ENCODE measurements around the gene DACT3. TPM values are rescaled to one million over a fixed set of nuclear protein-coding genes. Genes with fewer than 3 reads are reported as not detected.

DACT3 gene
- total RNA-seq, 1 experiment from 2014 or later, result 1.9 TPM

DNA sequence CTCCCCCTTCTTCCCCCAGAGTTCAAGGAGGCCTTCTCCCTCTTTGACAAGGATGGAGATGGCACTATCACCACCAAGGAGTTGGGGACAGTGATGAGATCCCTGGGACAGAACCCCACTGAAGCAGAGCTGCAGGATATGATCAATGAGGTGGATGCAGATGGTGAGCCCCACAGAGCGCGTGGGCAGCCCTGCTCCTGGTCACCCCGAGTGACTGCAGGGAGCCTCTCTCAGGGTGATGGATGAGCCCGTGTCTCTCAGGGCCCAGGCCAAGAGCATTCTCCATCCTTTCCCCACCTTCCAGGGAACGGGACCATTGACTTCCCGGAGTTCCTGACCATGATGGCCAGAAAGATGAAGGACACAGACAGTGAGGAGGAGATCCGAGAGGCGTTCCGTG is 52.8 kb downstream of the DACT3 start:
- no peaks in the 10 kb centered on the region for H3K27me3 ChIP-seq (ENCODE audit: low read length)
- DNase-seq, result no peak
- H3K36me3 ChIP-seq (ENCODE audit: low read depth, low read length), result peaks cover 13% of the 10 kb centered on the region; the same call in 1 of the 2 replicates
- peaks cover 7% of the 10 kb centered on the region for H3K4me1 ChIP-seq (ENCODE audit: insufficient read depth, low read length)
- no peak for ATAC-seq
- peaks cover 20% of the 10 kb centered on the region for H4K20me1 ChIP-seq (ENCODE audit: low read length)
- H3K9ac ChIP-seq (ENCODE audit: low read length), result no peak overlapping the region
- no peak overlapping the region for H2AFZ ChIP-seq (ENCODE audit: low read length)
- ChIA-PET CTCF (no interaction called here), POLR2A (ENCODE audit: unreplicated experiment) (interaction anchor here (1.1 kb wide), 1 partner anchor 53 kb away, joined by 6 read pairs; the partner anchor contains the start of gene DACT3)
- no peak overlapping the region for H3K27ac ChIP-seq (ENCODE audit: low read length)
- H3K4me3 ChIP-seq (ENCODE audit: low read length), result no peak overlapping the region
- H3K9me2 ChIP-seq (replicated peaks; ENCODE audit: low read length), result no peaks in the 10 kb centered on the region
- H3K4me2 ChIP-seq (ENCODE audit: low read length), result no peak overlapping the region
- H3K9me3 ChIP-seq (ENCODE audit: low read length), result no peaks in the 10 kb centered on the region
- no peaks in the 10 kb centered on the region for H3F3A ChIP-seq (ENCODE audit: low read length, unreplicated experiment)
- TF ChIP-seq EZH2phosphoT487 (IDR thresholded peaks at IDR 0.05; ENCODE audit: borderline replicate concordance, low read length) (no peak), EZH2 (IDR thresholded peaks at IDR 0.05; ENCODE audit: low read length, unreplicated experiment) (no peak)
- TF ChIP-seq, protein P1, sequence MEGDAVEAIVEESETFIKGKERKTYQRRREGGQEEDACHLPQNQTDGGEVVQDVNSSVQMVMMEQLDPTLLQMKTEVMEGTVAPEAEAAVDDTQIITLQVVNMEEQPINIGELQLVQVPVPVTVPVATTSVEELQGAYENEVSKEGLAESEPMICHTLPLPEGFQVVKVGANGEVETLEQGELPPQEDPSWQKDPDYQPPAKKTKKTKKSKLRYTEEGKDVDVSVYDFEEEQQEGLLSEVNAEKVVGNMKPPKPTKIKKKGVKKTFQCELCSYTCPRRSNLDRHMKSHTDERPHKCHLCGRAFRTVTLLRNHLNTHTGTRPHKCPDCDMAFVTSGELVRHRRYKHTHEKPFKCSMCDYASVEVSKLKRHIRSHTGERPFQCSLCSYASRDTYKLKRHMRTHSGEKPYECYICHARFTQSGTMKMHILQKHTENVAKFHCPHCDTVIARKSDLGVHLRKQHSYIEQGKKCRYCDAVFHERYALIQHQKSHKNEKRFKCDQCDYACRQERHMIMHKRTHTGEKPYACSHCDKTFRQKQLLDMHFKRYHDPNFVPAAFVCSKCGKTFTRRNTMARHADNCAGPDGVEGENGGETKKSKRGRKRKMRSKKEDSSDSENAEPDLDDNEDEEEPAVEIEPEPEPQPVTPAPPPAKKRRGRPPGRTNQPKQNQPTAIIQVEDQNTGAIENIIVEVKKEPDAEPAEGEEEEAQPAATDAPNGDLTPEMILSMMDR (conservative IDR thresholded peaks at IDR 0.05; ENCODE audit: low read depth, low read length), result no peak
- BruUV-seq (replicated peaks), result no TSS peak
- intact Hi-C loops (cut with micrococcal nuclease), result no loop called here
- H3K79me2 ChIP-seq (ENCODE audit: low read length), result peaks cover 24% of the 10 kb centered on the region

DNA sequence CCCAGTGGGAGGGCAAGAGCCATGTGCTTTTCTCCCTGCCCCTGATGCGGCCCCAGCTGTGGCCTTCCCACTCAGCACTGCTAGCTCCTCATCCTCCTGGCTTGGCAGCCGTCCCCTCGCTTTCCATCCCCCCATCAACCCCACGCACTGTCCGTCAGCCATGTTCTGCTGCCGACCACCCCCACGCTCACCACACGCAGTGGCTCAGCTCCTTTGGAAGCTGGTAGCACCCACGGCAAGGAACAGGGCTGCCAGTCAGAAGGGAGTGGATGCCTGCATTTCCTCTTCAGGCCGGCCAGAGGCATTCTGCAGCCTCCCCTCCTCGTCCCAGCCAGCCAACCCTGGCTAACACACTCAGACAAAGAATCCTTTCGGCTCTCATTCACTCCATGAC is 53.5 kb downstream of the DACT3 start:
- POLR2A ChIA-PET (ENCODE audit: unreplicated experiment), result interaction anchor here (1.1 kb wide), 1 partner anchor 53 kb away, joined by 6 read pairs; the partner anchor contains the start of gene DACT3
- H3K36me3 ChIP-seq (ENCODE audit: low read depth, low read length), result peaks cover 13% of the 10 kb centered on the region; the same call in 1 of the 2 replicates
- no peaks in the 10 kb centered on the region for H3K9me2 ChIP-seq (replicated peaks; ENCODE audit: low read length)
- no peak for TF ChIP-seq EZH2phosphoT487 (IDR thresholded peaks at IDR 0.05; ENCODE audit: borderline replicate concordance, low read length)
- BruUV-seq (replicated peaks), result no TSS peak
- H3K4me3 ChIP-seq (ENCODE audit: low read length), result no peak overlapping the region
- peaks cover 25% of the 10 kb centered on the region for H4K20me1 ChIP-seq (ENCODE audit: low read length)
- H3K4me2 ChIP-seq (ENCODE audit: low read length), result no peak overlapping the region
- no peak overlapping the region for H2AFZ ChIP-seq (ENCODE audit: low read length)
- H3K9me3 ChIP-seq (ENCODE audit: low read length), result no peaks in the 10 kb centered on the region
- peaks cover 31% of the 10 kb centered on the region for H3K79me2 ChIP-seq (ENCODE audit: low read length)
- no peaks in the 10 kb centered on the region for H3K27me3 ChIP-seq (ENCODE audit: low read length)
- no peak overlapping the region for H3K27ac ChIP-seq (ENCODE audit: low read length)
- ATAC-seq, result no peak
- H3K9ac ChIP-seq (ENCODE audit: low read length), result no peak overlapping the region
- DNase-seq, result no peak
- H3K4me1 ChIP-seq (ENCODE audit: insufficient read depth, low read length), result peaks cover 13% of the 10 kb centered on the region
- CTCF ChIA-PET, result no interaction called here
- H3F3A ChIP-seq (ENCODE audit: low read length, unreplicated experiment), result no peaks in the 10 kb centered on the region
- intact Hi-C loops (cut with micrococcal nuclease), result no loop called here

DNA sequence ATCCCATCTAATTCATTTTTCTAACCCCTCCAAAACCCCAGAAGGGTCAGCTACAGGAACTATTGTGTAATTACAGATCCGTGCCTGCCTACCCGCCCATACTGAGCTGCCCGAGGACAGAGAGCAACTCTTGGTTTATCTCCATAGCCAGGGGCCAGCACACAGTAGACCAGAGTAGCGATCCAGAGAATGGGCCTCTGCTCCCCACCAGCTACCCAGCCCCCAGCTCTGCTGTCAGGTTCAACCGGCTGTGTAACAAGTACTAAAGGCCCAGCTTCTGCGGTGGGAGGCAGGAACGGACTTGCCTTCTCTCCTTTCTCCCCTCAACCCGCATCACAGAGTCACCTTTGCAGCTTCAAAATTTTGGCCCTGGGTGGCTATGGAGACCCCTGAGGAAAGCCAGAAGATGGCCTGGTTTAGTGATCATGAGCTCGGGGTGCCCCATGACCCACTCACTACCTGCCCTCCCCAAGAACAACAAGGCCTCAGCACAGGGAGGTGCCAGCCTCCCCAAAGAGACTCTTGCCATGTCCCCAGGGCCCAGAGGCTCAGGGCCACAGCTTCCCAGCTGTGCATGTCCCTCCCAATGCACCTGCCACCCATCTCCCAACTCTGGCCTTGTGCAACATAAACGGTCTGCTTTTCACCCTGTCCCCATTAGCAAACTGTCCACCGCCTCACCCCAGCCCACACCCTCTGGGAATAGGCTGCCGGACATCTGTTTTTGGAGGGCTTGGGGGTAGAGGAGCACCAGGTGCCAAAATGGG is 54.1 kb downstream of the DACT3 start:
- Histone ChIP-seq H3K9me2 (replicated peaks; ENCODE audit: low read length) (no peaks in the 10 kb centered on the region), H3K4me1 (ENCODE audit: insufficient read depth, low read length) (peaks cover 13% of the 10 kb centered on the region), H3K4me3 (ENCODE audit: low read length) (no peak overlapping the region), H3K9ac (ENCODE audit: low read length) (no peak overlapping the region), H3K36me3 (ENCODE audit: low read depth, low read length) (peaks cover 13% of the 10 kb centered on the region; the same call in 1 of the 2 replicates), H4K20me1 (ENCODE audit: low read length) (peaks cover 25% of the 10 kb centered on the region), H3K79me2 (ENCODE audit: low read length) (peaks cover 37% of the 10 kb centered on the region), H2AFZ (ENCODE audit: low read length) (no peak overlapping the region), H3K27ac (ENCODE audit: low read length) (no peak overlapping the region), H3K4me2 (ENCODE audit: low read length) (no peak overlapping the region), H3K27me3 (ENCODE audit: low read length) (no peaks in the 10 kb centered on the region), H3K9me3 (ENCODE audit: low read length) (no peaks in the 10 kb centered on the region), H3F3A (ENCODE audit: low read length, unreplicated experiment) (no peaks in the 10 kb centered on the region)
- intact Hi-C loops (cut with micrococcal nuclease), result no loop called here
- TF ChIP-seq EZH2phosphoT487 (IDR thresholded peaks at IDR 0.05; ENCODE audit: borderline replicate concordance, low read length) (no peak), EZH2 (IDR thresholded peaks at IDR 0.05; ENCODE audit: low read length, unreplicated experiment) (no peak)
- TF ChIP-seq, protein P1 (conservative IDR thresholded peaks at IDR 0.05; ENCODE audit: low read depth, low read length), result no peak
- CTCF ChIA-PET, result no interaction called here
- ATAC-seq (no peak), DNase-seq (no peak)
- no TSS peak for BruUV-seq (replicated peaks)
- POLR2A ChIA-PET (ENCODE audit: unreplicated experiment), result no interaction called here
